ENCODE results near the gene ERFE. TPM values are rescaled to one million over a fixed set of nuclear protein-coding genes. Genes with fewer than 3 reads are reported as not detected.

The ERFE gene
- total and polyA plus RNA-seq, 9 of the 15 experiments (the other 6 are each of a cell fraction or from before 2014, with no cell fraction given) = 0.55 to 8.2 (median 3.7) TPM

DNA sequence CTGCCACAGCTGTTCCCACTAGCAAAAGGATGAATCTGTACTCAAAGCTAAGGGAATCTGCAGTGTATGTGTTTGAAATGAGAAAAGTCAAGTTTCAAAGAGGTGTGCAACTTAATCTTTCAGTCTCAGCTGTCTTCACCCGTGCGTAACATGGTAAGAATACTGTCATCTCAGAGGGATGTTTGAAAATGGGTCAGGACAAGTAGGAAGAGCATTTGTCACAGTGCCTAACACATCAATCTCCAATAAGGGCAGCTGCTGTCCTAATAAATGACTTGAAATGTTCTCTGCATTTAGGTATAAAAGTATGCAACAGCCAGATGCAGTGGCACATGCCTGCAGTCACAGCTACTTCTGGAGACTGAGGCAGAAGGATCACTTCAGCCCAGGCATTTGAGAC is 31.7 kb downstream of the ERFE start:
- peaks cover 9% of the 10 kb centered on the region for H3K79me2 ChIP-seq (ENCODE audit: control insufficient read depth, insufficient read depth, low read length)
- peaks cover 75% of the 10 kb centered on the region for H3K36me3 ChIP-seq (ENCODE audit: control insufficient read depth, insufficient read depth, low read length)
- H3K4me2 ChIP-seq (ENCODE audit: insufficient read depth, low read length) = no peak overlapping the region
- no TSS peak for BruUV-seq (replicated peaks)
- intact Hi-C loops (cut with micrococcal nuclease) (no loop called here), in situ Hi-C loops (cut with MboI) (no loop called here)
- ChIA-PET POLR2A (interaction anchor here (0.6 to 1.2 kb wide), 4 partner anchors 11 to 595 kb away, joined by 3 to 4 read pairs (median 3); no protein-coding TSS in a partner anchor), CTCF (ENCODE audit: low intra/inter-chr PET ratio) (no interaction called here)
- H3K9me1 ChIP-seq (ENCODE audit: control insufficient read depth, insufficient read depth, low read length) = no peaks in the 10 kb centered on the region
- no peak overlapping the region for H3K27ac ChIP-seq (ENCODE audit: extremely low read depth, low read depth, low read length)
- no peaks in the 10 kb centered on the region for H3K4me1 ChIP-seq (replicated peaks in 1 of 2; ENCODE audit: control insufficient read depth in 2 of 2, insufficient read depth in 2 of 2, low read length in 2 of 2)
- no peak overlapping the region for H3K4me3 ChIP-seq
- H3K9ac ChIP-seq (ENCODE audit: insufficient read depth in 1 of 2, low read depth in 2 of 2, low read length in 2 of 2) = no peak overlapping the region
- H2AFZ ChIP-seq (ENCODE audit: low read depth, low read length) = no peak overlapping the region
- no peak for TF ChIP-seq U2AF2 (optimal IDR thresholded peaks at IDR 0.05; ENCODE audit: low read depth, low read length)
- no peak for TF ChIP-seq KDM5B (IDR thresholded peaks at IDR 0.05; ENCODE audit: insufficient replicate concordance, low read depth, low read length)
- TF ChIP-seq, protein P1, sequence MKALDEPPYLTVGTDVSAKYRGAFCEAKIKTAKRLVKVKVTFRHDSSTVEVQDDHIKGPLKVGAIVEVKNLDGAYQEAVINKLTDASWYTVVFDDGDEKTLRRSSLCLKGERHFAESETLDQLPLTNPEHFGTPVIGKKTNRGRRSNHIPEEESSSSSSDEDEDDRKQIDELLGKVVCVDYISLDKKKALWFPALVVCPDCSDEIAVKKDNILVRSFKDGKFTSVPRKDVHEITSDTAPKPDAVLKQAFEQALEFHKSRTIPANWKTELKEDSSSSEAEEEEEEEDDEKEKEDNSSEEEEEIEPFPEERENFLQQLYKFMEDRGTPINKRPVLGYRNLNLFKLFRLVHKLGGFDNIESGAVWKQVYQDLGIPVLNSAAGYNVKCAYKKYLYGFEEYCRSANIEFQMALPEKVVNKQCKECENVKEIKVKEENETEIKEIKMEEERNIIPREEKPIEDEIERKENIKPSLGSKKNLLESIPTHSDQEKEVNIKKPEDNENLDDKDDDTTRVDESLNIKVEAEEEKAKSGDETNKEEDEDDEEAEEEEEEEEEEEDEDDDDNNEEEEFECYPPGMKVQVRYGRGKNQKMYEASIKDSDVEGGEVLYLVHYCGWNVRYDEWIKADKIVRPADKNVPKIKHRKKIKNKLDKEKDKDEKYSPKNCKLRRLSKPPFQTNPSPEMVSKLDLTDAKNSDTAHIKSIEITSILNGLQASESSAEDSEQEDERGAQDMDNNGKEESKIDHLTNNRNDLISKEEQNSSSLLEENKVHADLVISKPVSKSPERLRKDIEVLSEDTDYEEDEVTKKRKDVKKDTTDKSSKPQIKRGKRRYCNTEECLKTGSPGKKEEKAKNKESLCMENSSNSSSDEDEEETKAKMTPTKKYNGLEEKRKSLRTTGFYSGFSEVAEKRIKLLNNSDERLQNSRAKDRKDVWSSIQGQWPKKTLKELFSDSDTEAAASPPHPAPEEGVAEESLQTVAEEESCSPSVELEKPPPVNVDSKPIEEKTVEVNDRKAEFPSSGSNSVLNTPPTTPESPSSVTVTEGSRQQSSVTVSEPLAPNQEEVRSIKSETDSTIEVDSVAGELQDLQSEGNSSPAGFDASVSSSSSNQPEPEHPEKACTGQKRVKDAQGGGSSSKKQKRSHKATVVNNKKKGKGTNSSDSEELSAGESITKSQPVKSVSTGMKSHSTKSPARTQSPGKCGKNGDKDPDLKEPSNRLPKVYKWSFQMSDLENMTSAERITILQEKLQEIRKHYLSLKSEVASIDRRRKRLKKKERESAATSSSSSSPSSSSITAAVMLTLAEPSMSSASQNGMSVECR (CRISPR knock-in tag; IDR thresholded peaks at IDR 0.05) = no peak
- no peak for TF ChIP-seq JUNB (CRISPR knock-in tag; conservative IDR thresholded peaks at IDR 0.05)
- TF ChIP-seq CCNT2 (IDR thresholded peaks at IDR 0.05; ENCODE audit: borderline replicate concordance, extremely low read depth, insufficient read length, low read depth, low read length) = no peak
- no peak for TF ChIP-seq RHOXF2B (CRISPR knock-in tag; conservative IDR thresholded peaks at IDR 0.05)
- no peak for TF ChIP-seq NEUROD1 (IDR thresholded peaks at IDR 0.05; ENCODE audit: borderline replicate concordance, low read depth, low read length, partially characterized antibody)
- TF ChIP-seq, protein P2, sequence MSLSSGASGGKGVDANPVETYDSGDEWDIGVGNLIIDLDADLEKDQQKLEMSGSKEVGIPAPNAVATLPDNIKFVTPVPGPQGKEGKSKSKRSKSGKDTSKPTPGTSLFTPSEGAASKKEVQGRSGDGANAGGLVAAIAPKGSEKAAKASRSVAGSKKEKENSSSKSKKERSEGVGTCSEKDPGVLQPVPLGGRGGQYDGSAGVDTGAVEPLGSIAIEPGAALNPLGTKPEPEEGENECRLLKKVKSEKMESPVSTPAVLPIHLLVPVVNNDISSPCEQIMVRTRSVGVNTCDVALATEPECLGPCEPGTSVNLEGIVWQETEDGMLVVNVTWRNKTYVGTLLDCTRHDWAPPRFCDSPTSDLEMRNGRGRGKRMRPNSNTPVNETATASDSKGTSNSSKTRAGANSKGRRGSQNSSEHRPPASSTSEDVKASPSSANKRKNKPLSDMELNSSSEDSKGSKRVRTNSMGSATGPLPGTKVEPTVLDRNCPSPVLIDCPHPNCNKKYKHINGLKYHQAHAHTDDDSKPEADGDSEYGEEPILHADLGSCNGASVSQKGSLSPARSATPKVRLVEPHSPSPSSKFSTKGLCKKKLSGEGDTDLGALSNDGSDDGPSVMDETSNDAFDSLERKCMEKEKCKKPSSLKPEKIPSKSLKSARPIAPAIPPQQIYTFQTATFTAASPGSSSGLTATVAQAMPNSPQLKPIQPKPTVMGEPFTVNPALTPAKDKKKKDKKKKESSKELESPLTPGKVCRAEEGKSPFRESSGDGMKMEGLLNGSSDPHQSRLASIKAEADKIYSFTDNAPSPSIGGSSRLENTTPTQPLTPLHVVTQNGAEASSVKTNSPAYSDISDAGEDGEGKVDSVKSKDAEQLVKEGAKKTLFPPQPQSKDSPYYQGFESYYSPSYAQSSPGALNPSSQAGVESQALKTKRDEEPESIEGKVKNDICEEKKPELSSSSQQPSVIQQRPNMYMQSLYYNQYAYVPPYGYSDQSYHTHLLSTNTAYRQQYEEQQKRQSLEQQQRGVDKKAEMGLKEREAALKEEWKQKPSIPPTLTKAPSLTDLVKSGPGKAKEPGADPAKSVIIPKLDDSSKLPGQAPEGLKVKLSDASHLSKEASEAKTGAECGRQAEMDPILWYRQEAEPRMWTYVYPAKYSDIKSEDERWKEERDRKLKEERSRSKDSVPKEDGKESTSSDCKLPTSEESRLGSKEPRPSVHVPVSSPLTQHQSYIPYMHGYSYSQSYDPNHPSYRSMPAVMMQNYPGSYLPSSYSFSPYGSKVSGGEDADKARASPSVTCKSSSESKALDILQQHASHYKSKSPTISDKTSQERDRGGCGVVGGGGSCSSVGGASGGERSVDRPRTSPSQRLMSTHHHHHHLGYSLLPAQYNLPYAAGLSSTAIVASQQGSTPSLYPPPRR (CRISPR knock-in tag; IDR thresholded peaks at IDR 0.05; ENCODE audit: borderline replicate concordance) = no peak
- no peak for TF ChIP-seq CBX5 (IDR thresholded peaks at IDR 0.05; ENCODE audit: borderline replicate concordance, low read depth)
- TF ChIP-seq RBFOX2 (IDR thresholded peaks at IDR 0.05; ENCODE audit: low read depth, low read length) = no peak
- no peak for TF ChIP-seq MEF2D (tag; conservative IDR thresholded peaks at IDR 0.05; ENCODE audit: low read depth)
- TF ChIP-seq MAFG (tag; conservative IDR thresholded peaks at IDR 0.05) = no peak
- no peak for TF ChIP-seq ETS2 (tag; IDR thresholded peaks at IDR 0.05; ENCODE audit: borderline replicate concordance, poor library complexity, severe bottlenecking)
- TF ChIP-seq ZNF174 (CRISPR knock-in tag; IDR thresholded peaks at IDR 0.05) = no peak
- ATAC-seq = no peak
- H3K9me3 ChIP-seq (replicated peaks; ENCODE audit: control insufficient read depth, insufficient read depth, low read depth, low read length) = no peaks in the 10 kb centered on the region
- FAIRE-seq = no peak
- 88% methylated on average over 2 of the region's 2 CpGs for WGBS (ENCODE audit: insufficient coverage, low coverage, missing lambda C conversion rate)
- no peak for DNase-seq (ENCODE audit: extremely low read depth in 1 of 4, low spot score in 3 of 4)
- H3K27me3 ChIP-seq (ENCODE audit: control insufficient read depth in 2 of 2, insufficient read depth in 2 of 2, low read length in 2 of 2) = no peaks in the 10 kb centered on the region
- H4K20me1 ChIP-seq (replicated peaks; ENCODE audit: control insufficient read depth, insufficient read depth, low read length) = no peaks in the 10 kb centered on the region

Data from K562 (cell line).